GM12875 (cell line): ENCODE measurements around the gene CACNA1D.

ENCODE experiments used
- H3K4me3 ChIP-seq: one replicate; pipeline ENCODE4 v1.5.1; 2011; ENCODE audit warnings: low read depth, low read length, control low read depth
- CTCF ChIP-seq: IDR thresholded peaks from 2 replicates; pipeline ENCODE4 v1.5.1; 2011; ENCODE audit warnings: low read depth, mild to moderate bottlenecking, control low read depth, inconsistent platforms, low read length, moderate library complexity, borderline replicate concordance; ENCODE audit not compliant: insufficient read depth

The CACNA1D gene

GRCh38 chr3:53716998-53717397 is 222.6 kb downstream of the CACNA1D start:
- H3K4me3 ChIP-seq: no peak overlapping the region
- TF ChIP-seq CTCF: no peak

GRCh38 chr3:53718462-53718861 is 224.1 kb downstream of the CACNA1D start:
- H3K4me3 ChIP-seq: no peak overlapping the region
- no peak for TF ChIP-seq CTCF

- H3K4me3 ChIP-seq: no peak overlapping the region
- no peak for TF ChIP-seq CTCF
These were observed 225.4 kb downstream of the CACNA1D start for GRCh38 chr3:53719796-53720195.

- H3K4me3 ChIP-seq: no peak overlapping the region
- no peak for TF ChIP-seq CTCF
These were observed 227.0 kb downstream of the CACNA1D start for GRCh38 chr3:53721187-53722119.

- H3K4me3 ChIP-seq: no peak overlapping the region
- no peak for TF ChIP-seq CTCF
These were observed 230.2 kb downstream of the CACNA1D start for GRCh38 chr3:53724566-53724965.

GRCh38 chr3:53725387-53725995 is 231.1 kb downstream of the CACNA1D start:
- no peak overlapping the region for H3K4me3 ChIP-seq
- no peak for TF ChIP-seq CTCF

GRCh38 chr3:53726643-53727042 is 232.2 kb downstream of the CACNA1D start:
- no peak overlapping the region for H3K4me3 ChIP-seq
- no peak for TF ChIP-seq CTCF
